GM19239 (cell line): ENCODE data around the gene ATP5PO.
"Not testable (repeated sequence)": the region's sequence is repeated elsewhere in the genome, so short reads cannot be mapped to it uniquely, and the experiment has no call there.

Source experiments
- DNase-seq: peaks from one replicate; pipeline ENCODE4 v3.0.0; 2011; ENCODE audit warnings: low spot score; ENCODE audit not compliant: insufficient read length
- FAIRE-seq: peaks from 2 replicates; lab custom pipeline; 2011; peaks lifted over from hg19 to GRCh38; lab: Jason Lieb, UNC

Gene ATP5PO

GRCh38 chr21:33874161-33874560 lies 41.4 kb downstream of the ATP5PO start:
- DNase-seq, result no peak
- FAIRE-seq, result no peak

DNA sequence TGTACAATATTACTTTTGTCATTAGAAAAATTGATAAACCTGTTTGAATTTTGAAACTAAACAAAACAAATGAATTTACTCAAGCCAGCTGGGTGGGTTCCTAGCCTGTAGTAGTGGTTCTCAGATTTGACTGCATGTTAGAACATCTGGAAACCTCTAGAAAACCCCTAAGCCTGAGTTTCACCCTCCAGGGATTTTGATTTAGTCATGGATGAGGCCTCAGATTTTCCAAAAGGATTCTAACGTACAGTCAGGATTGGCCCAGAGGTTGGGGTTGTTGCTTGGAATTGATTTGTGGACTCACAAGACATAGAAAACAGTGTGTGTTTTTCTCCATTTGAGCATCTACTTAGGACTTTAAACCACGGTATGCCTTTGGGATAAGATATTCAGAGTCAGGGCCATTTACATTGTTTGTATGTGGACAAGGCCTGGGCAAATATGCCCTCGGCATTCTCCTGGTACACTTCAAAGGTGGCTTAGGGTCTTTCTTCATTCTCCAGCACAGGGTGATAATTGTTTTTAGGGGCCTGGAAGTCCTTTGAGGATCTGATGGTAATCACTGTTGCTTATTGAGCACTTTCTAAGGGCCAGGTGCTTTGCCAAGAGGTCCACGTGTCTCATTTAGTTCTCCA lies 42.6 kb downstream of the ATP5PO start:
- DNase-seq (no peak), FAIRE-seq (no peak)

- FAIRE-seq (no peak), DNase-seq (no peak)
Measured at GRCh38 chr21:33871171-33871570, 44.4 kb downstream of the ATP5PO start.

DNA sequence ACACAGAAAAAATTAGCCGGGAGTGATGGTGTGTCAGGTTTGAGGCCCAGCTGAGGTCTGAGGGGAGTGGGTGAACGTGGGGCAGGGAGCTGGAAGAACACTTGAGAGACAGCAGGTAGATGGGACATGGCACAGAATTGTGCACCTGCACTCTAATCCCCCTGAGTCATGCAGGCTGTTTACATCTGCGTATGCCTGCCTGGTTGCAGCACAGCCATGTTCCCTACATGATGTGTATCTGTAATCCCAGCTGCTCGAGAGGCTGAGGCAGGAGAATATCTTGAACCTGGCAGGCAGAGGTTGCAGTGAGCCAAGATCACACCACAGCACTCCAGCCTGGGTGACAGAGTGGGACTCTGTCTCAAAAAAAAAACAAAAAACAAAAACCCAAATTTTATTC lies 44.8 kb downstream of the ATP5PO start:
- FAIRE-seq, result no peak
- DNase-seq, result no peak

- DNase-seq, result no peak
- no peak for FAIRE-seq
Measured at GRCh38 chr21:33869873-33870272, 45.7 kb downstream of the ATP5PO start.

GRCh38 chr21:33867868-33868267 lies 47.7 kb downstream of the ATP5PO start:
- DNase-seq, FAIRE-seq: not testable (repeated sequence)

GRCh38 chr21:33866826-33867225 lies 48.8 kb downstream of the ATP5PO start:
- FAIRE-seq (no peak), DNase-seq (no peak)

DNA sequence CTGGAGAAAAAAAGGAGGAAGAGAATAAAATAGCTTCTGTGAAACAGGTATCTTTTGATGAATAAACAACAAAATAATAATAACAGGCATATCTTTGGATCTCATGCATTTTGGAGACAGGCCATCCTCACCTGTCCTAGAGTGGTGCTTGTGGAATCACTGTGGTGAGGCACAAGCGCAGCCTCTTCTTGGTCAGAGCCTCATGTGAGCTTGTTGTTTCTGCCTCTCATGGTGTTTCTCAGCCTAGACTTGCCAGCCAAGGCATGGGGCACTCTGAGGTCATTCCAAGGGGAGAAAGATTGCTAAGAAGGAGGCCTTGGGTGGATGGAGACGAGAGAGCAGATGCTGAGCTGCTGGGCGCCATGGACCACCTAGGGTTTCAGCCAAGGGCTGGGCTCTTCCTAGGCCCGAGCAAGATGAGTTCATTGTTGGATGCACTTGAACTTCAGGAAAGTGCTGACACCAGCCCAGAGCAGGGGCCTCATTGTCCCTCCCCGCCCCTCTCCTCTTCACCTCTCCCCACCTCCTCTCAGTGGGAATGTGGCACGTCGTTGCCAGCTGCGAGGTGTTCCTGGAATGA lies 49.5 kb downstream of the ATP5PO start:
- no peak for DNase-seq
- FAIRE-seq, result no peak

GRCh38 chr21:33865176-33865575 lies 50.4 kb downstream of the ATP5PO start:
- DNase-seq (no peak), FAIRE-seq (no peak)

- DNase-seq, result no peak
- no peak for FAIRE-seq
Measured at GRCh38 chr21:33864150-33864549, 51.5 kb downstream of the ATP5PO start.

GRCh38 chr21:33863191-33863590 lies 52.4 kb downstream of the ATP5PO start:
- not testable (repeated sequence) for DNase-seq, FAIRE-seq

GRCh38 chr21:33861125-33861524 lies 54.5 kb downstream of the ATP5PO start:
- no peak for FAIRE-seq
- DNase-seq, result no peak

DNA sequence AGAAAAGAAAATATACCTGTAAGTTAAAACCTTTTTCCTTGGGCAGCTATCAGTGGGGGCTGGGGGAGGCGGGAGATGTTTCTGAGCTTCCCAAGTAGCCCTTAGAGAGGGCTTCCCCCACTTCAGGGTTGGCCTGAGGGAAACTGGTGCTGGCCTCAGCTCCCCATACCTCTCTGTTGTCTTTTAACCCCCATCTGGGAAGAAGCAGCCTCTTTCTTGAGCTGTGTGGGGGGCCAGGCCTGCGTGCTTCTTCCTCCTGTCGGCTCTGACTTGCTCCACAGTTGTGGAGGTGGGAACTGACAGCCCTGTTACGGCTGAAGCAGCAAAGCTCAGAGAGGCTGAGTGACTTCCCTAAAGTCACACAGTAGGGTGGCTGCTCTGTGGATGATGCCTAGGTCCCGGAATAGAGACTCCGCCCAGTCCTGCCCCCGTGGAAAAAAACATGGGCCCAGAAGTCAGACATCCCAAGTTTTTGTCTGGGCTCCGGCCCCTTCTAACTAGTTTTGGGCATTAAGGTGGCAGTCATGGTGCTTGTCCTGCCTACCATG lies 55.2 kb downstream of the ATP5PO start:
- FAIRE-seq (no peak), DNase-seq (no peak)

DNA sequence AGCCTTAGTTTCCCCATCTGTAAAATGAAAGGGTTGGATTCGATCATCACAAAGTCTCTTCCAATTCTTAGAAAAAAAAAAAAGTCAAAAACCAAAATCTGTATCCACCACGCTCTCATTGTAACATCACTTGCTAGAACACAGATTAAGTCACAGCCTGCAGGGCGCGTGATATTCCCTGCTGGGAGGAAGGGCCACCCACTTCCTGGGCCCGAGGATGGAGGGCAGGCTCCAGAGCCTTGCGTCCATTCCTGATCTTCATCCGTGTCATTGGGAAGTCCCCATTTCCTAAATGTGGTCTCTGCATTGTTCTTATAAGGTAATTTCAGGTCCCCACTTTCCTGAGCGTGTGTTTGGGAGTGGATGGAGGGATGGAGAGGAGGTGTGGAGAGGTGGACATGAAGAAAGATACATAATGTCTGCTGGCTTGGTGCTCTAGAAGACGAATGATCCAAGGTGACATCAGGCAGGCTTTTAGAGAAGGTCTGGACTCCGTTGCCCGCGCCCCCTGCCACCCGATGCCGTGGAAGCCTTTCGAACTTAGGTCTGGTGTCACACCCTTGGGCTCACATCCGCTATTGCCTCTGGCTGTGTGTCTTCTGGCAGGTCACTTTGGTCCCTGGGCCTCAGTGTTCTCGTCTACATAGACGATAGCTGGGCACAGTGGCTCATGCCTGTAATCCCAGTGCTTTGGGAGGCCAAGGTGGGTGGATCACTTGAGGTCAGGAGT lies 56.1 kb downstream of the ATP5PO start:
- no peak for DNase-seq
- FAIRE-seq, result no peak

DNA sequence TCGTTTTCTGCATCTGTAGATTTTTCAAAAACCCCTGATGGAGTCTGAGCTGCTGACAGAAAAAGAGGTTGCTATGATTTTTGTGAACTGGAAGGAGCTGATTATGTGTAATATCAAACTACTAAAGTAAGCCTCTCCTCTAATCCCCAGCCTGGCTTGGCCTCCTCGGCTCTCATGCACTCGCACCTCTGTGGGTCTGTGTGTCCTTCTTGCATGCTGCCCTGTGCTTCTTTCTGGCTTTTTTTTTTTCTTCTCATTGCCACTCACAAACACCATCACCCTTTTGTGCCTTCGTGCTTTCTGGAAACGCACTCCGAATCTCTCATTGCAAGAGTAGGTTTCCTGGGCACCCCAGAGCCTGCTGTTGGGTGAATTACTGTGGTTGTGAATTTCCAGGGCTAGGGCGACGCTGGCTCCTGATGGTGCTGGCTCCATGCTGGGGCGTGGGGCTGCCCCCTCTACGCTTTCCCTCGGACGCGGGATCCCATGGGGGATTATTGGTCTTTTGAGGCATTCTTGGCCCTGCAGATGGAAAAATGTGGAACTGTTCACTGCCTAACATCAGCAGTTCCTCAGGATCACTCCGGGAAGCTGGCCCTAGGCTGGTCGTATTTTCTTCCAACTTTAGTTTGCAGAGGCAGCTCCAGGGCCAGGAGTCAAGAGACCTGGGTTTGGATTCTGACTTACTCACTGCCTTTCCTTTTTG lies 56.8 kb downstream of the ATP5PO start:
- FAIRE-seq (no peak), DNase-seq (no peak)

DNA sequence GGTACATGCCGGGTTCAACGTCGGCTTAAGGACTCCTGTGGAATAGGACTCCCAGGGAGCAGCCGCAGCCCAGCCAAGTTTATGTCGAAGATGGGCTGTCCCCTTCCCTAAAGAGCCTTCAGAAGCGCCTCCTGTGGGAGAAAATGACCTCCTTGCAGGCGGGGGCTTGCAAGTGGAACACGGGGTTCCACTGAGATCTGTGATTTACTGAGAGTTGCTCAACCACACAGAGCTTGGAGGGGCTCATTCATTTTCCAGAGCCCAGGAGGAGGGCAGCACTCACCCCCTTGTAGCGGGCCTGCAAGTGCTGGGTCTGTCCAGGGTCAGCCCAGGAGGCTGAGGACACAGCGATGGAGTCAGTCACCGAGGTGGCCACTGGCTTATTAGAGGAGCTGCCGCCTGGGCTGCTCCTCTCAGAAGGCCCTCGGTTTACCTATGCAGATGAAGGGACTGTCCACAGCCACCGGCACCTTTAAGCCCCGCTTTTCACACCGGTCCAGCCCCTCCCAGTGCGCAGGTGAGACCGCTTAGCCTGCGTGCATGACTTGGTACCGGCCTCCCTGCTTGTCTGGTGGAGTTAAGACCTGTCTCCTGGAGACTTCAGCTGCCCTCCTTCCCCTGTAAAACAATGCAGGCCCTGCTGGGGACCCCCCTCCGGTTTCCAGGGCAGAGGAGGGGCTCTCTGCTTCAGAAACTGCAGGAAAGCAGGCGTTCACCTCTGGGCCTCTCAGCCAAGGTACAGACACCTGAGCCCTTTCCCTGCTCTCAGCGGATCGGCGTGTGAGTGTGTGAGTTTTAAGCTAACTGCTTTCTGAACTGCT lies 57.5 kb downstream of the ATP5PO start:
- no peak for DNase-seq
- FAIRE-seq, result no peak

DNA sequence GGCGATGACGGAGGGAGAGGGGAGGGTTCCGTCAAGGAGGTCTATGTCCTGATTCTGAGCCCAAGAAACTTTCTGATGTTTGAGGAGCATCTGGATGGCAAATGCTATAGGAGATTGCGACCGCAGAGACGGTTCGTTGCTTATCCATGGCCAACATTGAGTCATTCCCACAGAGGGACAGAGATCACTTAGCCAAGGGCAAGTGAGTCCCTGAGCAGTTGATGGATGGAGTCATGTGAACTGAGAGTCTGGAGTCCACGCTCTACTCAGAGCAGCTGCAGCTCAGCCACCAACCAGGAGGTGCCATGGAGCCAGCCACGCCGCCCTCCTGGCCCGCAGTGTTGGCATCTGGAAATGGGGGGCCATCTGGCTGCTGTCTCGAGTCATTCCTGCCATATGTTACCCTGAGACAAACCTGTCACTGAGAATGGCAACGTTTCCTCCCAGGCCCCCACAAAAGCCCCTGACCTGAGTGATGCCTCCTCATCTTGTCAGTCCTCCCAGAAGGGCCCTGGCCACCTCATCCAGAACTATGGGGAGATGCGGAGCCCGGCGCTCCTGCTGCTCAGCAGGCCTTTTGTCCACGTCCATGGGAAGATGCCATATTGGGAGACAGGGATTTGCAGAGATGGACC lies 58.6 kb downstream of the ATP5PO start:
- FAIRE-seq (no peak), DNase-seq (no peak)

- DNase-seq (no peak), FAIRE-seq (no peak)
Measured at GRCh38 chr21:33855190-33855589, 60.4 kb downstream of the ATP5PO start.

GRCh38 chr21:33854604-33855003 lies 61.0 kb downstream of the ATP5PO start:
- no peak for FAIRE-seq
- no peak for DNase-seq
